Adrenal gland (tissue), 12 donors: Measurements from ENCODE around the gene SPATA2L. TPM values are rescaled to one million over a fixed set of nuclear protein-coding genes. Genes with fewer than 3 reads are reported as not detected.

ENCODE experiments used
- DNase-seq, 7 donors: peaks; one replicate each; pipeline ENCODE4 v3.0.0-alpha.2; 2019 to 2020
- H3K27ac ChIP-seq, 5 donors: fragments of 200-600 bp; sonication (generic) in 4 of 5; 1 replicate in 3 of 5; 2 replicates in 2 of 5; pipeline versions ENCODE4 v1.5.1 to v1.8.0; 2016 to 2020; ENCODE audit warnings: mild to moderate bottlenecking in 1 of 5
- H3K27me3 ChIP-seq: fragments of 200-600 bp; 2 replicates; pipeline ENCODE4 v1.8.0; 2021
- H3K36me3 ChIP-seq, 2 donors: fragments of 200-600 bp; replicated peaks in 1 of 2; 1 replicate in 1 of 2; 2 replicates in 1 of 2; pipeline versions ENCODE4 v1.5.1 to v1.8.0; 2018 to 2022
- H3K4me1 ChIP-seq, 2 donors: fragments of 200-600 bp; replicated peaks in 1 of 2; 1 replicate in 1 of 2; 2 replicates in 1 of 2; pipeline versions ENCODE4 v1.5.1 to v1.8.0; 2018 to 2021
- H3K4me3 ChIP-seq, 4 donors: fragments of 200-600 bp; sonication (generic) in 3 of 4; one replicate each; pipeline ENCODE4 v1.5.1; 2016 to 2018
- H3K9me3 ChIP-seq, 3 donors: fragments of 200-600 bp; sonication (generic) in 1 of 3; replicated peaks in 1 of 3; 1 replicate in 2 of 3; 2 replicates in 1 of 3; pipeline versions ENCODE4 v1.5.1 to v1.8.0; 2016 to 2021
- CTCF ChIP-seq, 6 experiments: fragments of 450-650 bp in 4 of 6; fragments of 200-600 bp in 2 of 6; sonication (generic) in 1 of 6; IDR thresholded peaks; 1 replicate in 5 of 6; 2 replicates in 1 of 6; pipeline versions ENCODE4 v1.5.1 to v1.8.0; 2016 to 2021; ENCODE audit warnings: antibody characterized with exemption in 6 of 6, mild to moderate bottlenecking in 2 of 6, moderate library complexity in 1 of 6
- POLR2A ChIP-seq, 2 donors: fragments of 450-650 bp; IDR thresholded peaks; one replicate each; pipeline ENCODE4 v1.6.1; 2017; ENCODE audit warnings: antibody characterized with exemption in 2 of 2, mild to moderate bottlenecking in 2 of 2, moderate library complexity in 1 of 2
- WGBS, 4 donors: extraction: QIAGEN DNeasy Blood & Tissue Kit in 2 of 4; methylation state at CpG; one replicate each; pipeline versions ENCODE4 v1.1.5 to v1.1.7; 2013 to 2017; 5-methylcytosine and 5-hydroxymethylcytosine counted together
- intact Hi-C, 2 donors: fragments of 100-400 bp; cut with DNase I; formaldehyde crosslinking; loops; one replicate each; pipeline versions ENCODE4 v1.14.1 to v1.15.0; 2022 to 2023
- polyA plus RNA-seq, 3 donors: library from polyadenylated mRNA; stranded (reverse); fragments of 200-250 nt in 2 of 3; fragments of 350-450 nt in 1 of 3; fragmentation: Illumina TruSeq in 1 of 3; extraction: RNeasy Lipid Tissue Mini Kit (QIAGEN cat#74804) in 1 of 3; gene quantifications; one replicate each; pipeline ENCODE4 v1.2.3, GENCODE V29; 2013 to 2014
- total RNA-seq, 9 donors: library from RNA; depleted of rRNA in 4 of 9; stranded (reverse); fragments of >200 nt in 4 of 9; fragments of 120-200 nt in 1 of 9; fragmentation: NEBNext Ultra II Directional in 1 of 9; extraction: Animal tissue kit (Norgen Biotek cat#: 25700) in 1 of 9; gene quantifications; one replicate each; pipeline versions ENCODE4 v1.1.0 to v1.2.4, GENCODE V29; 2013 to 2023
- donor health status: healthy with polysubstance abuse.
- donor health status: Bipolar disorder and iron deficiency.
- donor health status: DM: yes; HTN: yes; CAD: no.
- donor health status: DM: no; HTN: no; CAD: no.
- donor health status: DM: no; HTN: no; CAD: no.
- donor health status: DM: yes; HTN: yes; CAD: no.

The SPATA2L gene
- total and polyA plus RNA-seq, 12 donors, result 0.20 to 29.4 (median 11.2) TPM

GRCh38 chr16:89712274-89712781 is 10.8 kb upstream of the SPATA2L start:
- no peaks in the 10 kb centered on the region for H3K36me3 ChIP-seq
- TF ChIP-seq CTCF (IDR thresholded peaks at IDR 0.05), result no peak
- TF ChIP-seq POLR2A (IDR thresholded peaks at IDR 0.05), result no peak
- H3K9me3 ChIP-seq, result no peaks in the 10 kb centered on the region
- no peak overlapping the region for H3K27ac ChIP-seq
- intact Hi-C loops, result no loop called here
- no peaks in the 10 kb centered on the region for H3K27me3 ChIP-seq
- 10 to 31% (median 22%) methylated on average over 10 to 22 of the region's 22 CpGs for WGBS, 4 donors
- peak in 1 of 7 donors; percentile 31 for DNase-seq
- H3K4me3 ChIP-seq, result peak overlapping the region in 1 of 4 donors; percentile 51
- H3K4me1 ChIP-seq, result peaks cover 6 to 11% of the 10 kb centered on the region in 2 donors

- peak in 4 of 7 donors; percentile 59 to 73 (median 70) for DNase-seq
- Histone ChIP-seq H3K4me1 (peaks cover 6 to 11% of the 10 kb centered on the region in 2 donors), H3K9me3 (no peaks in the 10 kb centered on the region), H3K27me3 (no peaks in the 10 kb centered on the region), H3K27ac (no peak overlapping the region), H3K4me3 (peak overlapping the region in 1 of 4 donors; percentile 51), H3K36me3 (no peaks in the 10 kb centered on the region)
- intact Hi-C loops, result no loop called here
- 1 to 10% (median 3%) methylated on average over 2 to 48 of the region's 48 CpGs; no CpG with 5 or more reads in 1 of the 4 donors for WGBS, 4 donors
- TF ChIP-seq POLR2A (IDR thresholded peaks at IDR 0.05) (no peak), CTCF (IDR thresholded peaks at IDR 0.05) (no peak)
These were observed 10.2 kb upstream of the SPATA2L start for GRCh38 chr16:89711601-89712273.

GRCh38 chr16:89710709-89711564 is 9.4 kb upstream of the SPATA2L start:
- H3K36me3 ChIP-seq, result no peaks in the 10 kb centered on the region
- peaks cover 6 to 11% of the 10 kb centered on the region in 2 donors for H3K4me1 ChIP-seq
- intact Hi-C loops, result no loop called here
- no peak for DNase-seq
- no peak overlapping the region for H3K27ac ChIP-seq
- 78 to 85% (median 80%) methylated on average over 24 to 63 of the region's 63 CpGs; no CpG with 5 or more reads in 1 of the 4 donors for WGBS, 4 donors
- H3K9me3 ChIP-seq, result no peaks in the 10 kb centered on the region
- H3K27me3 ChIP-seq, result no peaks in the 10 kb centered on the region
- TF ChIP-seq CTCF (IDR thresholded peaks at IDR 0.05) (no peak), POLR2A (IDR thresholded peaks at IDR 0.05) (no peak)
- no peak overlapping the region for H3K4me3 ChIP-seq
